ENCODE results near the gene KCNG2. TPM values are rescaled to one million over a fixed set of nuclear protein-coding genes. Genes with fewer than 3 reads are reported as not detected.

The KCNG2 gene
- total and polyA plus RNA-seq, 2 of the 8 experiments (the other 6 are each of a cell fraction or from before 2014, with no cell fraction given) = 0.19 to 0.74 TPM

- Histone ChIP-seq H4K8ac (ENCODE audit: extremely low read depth, insufficient read depth, low read length) (no peak overlapping the region; the same call in 1 of the 2 replicates), H2BK12ac (ENCODE audit: low read depth, low read length) (no peak overlapping the region), H3K56ac (replicated peaks; ENCODE audit: insufficient read length, low read depth, low read length) (no peak overlapping the region), H3K4ac (replicated peaks; ENCODE audit: insufficient read length, low read depth, low read length) (no peak overlapping the region), H3K14ac (ENCODE audit: insufficient read length) (no peak overlapping the region), H2BK5ac (ENCODE audit: low read depth, low read length) (no peak overlapping the region), H3K18ac (ENCODE audit: extremely low read depth, low read length) (no peak overlapping the region), H3K4me3 (ENCODE audit: extremely low read depth in 1 of 4, insufficient read depth in 2 of 4, low read depth in 3 of 4, low read length in 4 of 4) (no peak overlapping the region), H4K91ac (replicated peaks; ENCODE audit: insufficient read length, low read length) (no peak overlapping the region), H2AFZ (ENCODE audit: low read length) (no peak overlapping the region), H2BK20ac (ENCODE audit: low read length) (no peak overlapping the region), H4K5ac (ENCODE audit: insufficient read length, low read depth, low read length) (no peak overlapping the region), H3K27me3 (replicated peaks in 1 of 4; ENCODE audit: control insufficient read depth in 3 of 4, extremely low read depth in 1 of 4, insufficient read depth in 3 of 4, low read length in 3 of 4) (no peaks in the 10 kb centered on the region; a peak in 1 of 7 replicates), H3K23me2 (ENCODE audit: low read depth, low read length) (no peaks in the 10 kb centered on the region), H3K79me1 (ENCODE audit: low read depth, low read length) (peaks cover 5% of the 10 kb centered on the region), H3K27ac (ENCODE audit: low read depth, low read length) (no peak overlapping the region), H3K36me3 (ENCODE audit: control insufficient read depth in 2 of 4, insufficient read depth in 4 of 4, low read length in 3 of 4) (no peaks in the 10 kb centered on the region), H3K9me3 (ENCODE audit: insufficient read depth in 2 of 2, low read depth in 1 of 2, low read length in 1 of 2) (no peaks in the 10 kb centered on the region), H3K79me2 (ENCODE audit: control insufficient read depth in 1 of 2, insufficient read depth in 2 of 2, low read length in 2 of 2) (peaks cover 0 to 8% of the 10 kb centered on the region in 2 experiments; a peak in 2 of 4 replicates), H2BK120ac (replicated peaks; ENCODE audit: low read depth, low read length) (no peak overlapping the region), H3K4me2 (ENCODE audit: insufficient read depth in 1 of 2, low read depth in 2 of 2, low read length in 2 of 2) (no peak overlapping the region), H2AK5ac (ENCODE audit: low read depth, low read length) (no peak overlapping the region), H3K23ac (ENCODE audit: insufficient read length) (no peak overlapping the region), H3K9ac (replicated peaks in 1 of 4; ENCODE audit: extremely low read depth in 1 of 4, low read depth in 3 of 4, low read length in 3 of 4) (no peak overlapping the region), H2BK15ac (ENCODE audit: low read length) (no peak overlapping the region), H4K20me1 (replicated peaks in 1 of 2; ENCODE audit: control insufficient read depth in 1 of 2, insufficient read depth in 2 of 2, low read length in 2 of 2) (peaks cover 0 to 8% of the 10 kb centered on the region in 2 experiments), H3K4me1 (replicated peaks in 1 of 4; ENCODE audit: control insufficient read depth in 3 of 4, insufficient read depth in 4 of 4, low read length in 3 of 4) (no peaks in the 10 kb centered on the region)
- DNase-seq (ENCODE audit: low read depth in 1 of 2, low spot score in 2 of 2) = no peak
- no peak for FAIRE-seq
- POLR2A ChIA-PET (ENCODE audit: partially characterized antibody) = interaction anchor here (0.6 to 1.6 kb wide), 2 partner anchors 18 to 55 kb away, joined by 3 to 4 read pairs; no protein-coding TSS in a partner anchor
- 92% methylated on average over 25 of the region's 25 CpGs; no CpG with 5 or more reads in 1 of the 2 experiments for WGBS, 2 experiments (ENCODE audit: extremely low coverage in 1 of 2, insufficient coverage in 1 of 2, insufficient read length in 1 of 2, insufficient replicate concordance in 2 of 2, low coverage in 1 of 2, low lambda C conversion rate in 2 of 2, missing lambda C conversion rate in 1 of 2)
- CTCF ChIA-PET (ENCODE audit: partially characterized antibody) = interaction anchor here (0.8 to 3.2 kb wide), 5 partner anchors 11 to 133 kb away, joined by 3 to 15 read pairs (median 3); no protein-coding TSS in a partner anchor
- TF ChIP-seq GABPA (IDR thresholded peaks at IDR 0.05; ENCODE audit: borderline replicate concordance, insufficient read depth, low read length) (no peak), NANOG (IDR thresholded peaks at IDR 0.05; ENCODE audit: insufficient read depth, low read depth, low read length, poor library complexity, severe bottlenecking) (no peak), FOSL1 (IDR thresholded peaks at IDR 0.05; ENCODE audit: insufficient read depth, low read depth, low read length) (no peak), USF2 (IDR thresholded peaks at IDR 0.05; ENCODE audit: low read length) (no peak), CBX5 (IDR thresholded peaks at IDR 0.05; ENCODE audit: low read depth, low read length) (no peak), POLR2A (IDR thresholded peaks at IDR 0.05; ENCODE audit: control extremely low read depth in 1 of 2, low read depth in 2 of 2, low read length in 2 of 2) (no peak), CTBP2 (IDR thresholded peaks at IDR 0.05; ENCODE audit: borderline replicate concordance, insufficient read depth, insufficient read length, low read length) (no peak), EP300 (IDR thresholded peaks at IDR 0.05; ENCODE audit: borderline replicate concordance in 1 of 2, low read depth in 2 of 2, low read length in 2 of 2) (no peak), MAX (IDR thresholded peaks at IDR 0.05) (no peak), SP2 (IDR thresholded peaks at IDR 0.05; ENCODE audit: low read length) (no peak)
Observed at GRCh38 chr18:79937103-79937860, 139.5 kb downstream of the KCNG2 start.

Data from H1 (cell line).